A549 (cell line): ENCODE results near the gene TRERF1. TPM values are rescaled to one million over a fixed set of nuclear protein-coding genes. Genes with fewer than 3 reads are reported as not detected.

Experiments used
- ATAC-seq, 2 experiments: fragments of 200-7000 bp in 1 of 2; fragments of >200 bp in 1 of 2; cut with Nextera tagmentation in 1 of 2; cut with Tn5 transposase in 1 of 2; 3 replicates each; pipeline versions ENCODE4 v1.8.0 to v1.9.1; 2018 to 2020; ENCODE audit warnings: mild to moderate bottlenecking in 1 of 2, moderate library complexity in 1 of 2
- CTCF ChIA-PET: fragments of 300-600 bp; sonication (Branson Sonifier 250); formaldehyde crosslinking; extraction: SDS; loops from one replicate; lab custom pipeline; 2021; ENCODE audit warnings: antibody characterized with exemption, inconsistent platforms; lab: Yijun Ruan, JAX
- POLR2A ChIA-PET: fragments of 350-600 bp; formaldehyde crosslinking; extraction: SDS; loops from one replicate; lab custom pipeline; 2021; ENCODE audit warnings: antibody characterized with exemption, inconsistent platforms; lab: Yijun Ruan, JAX
- DNase-seq, 2 experiments: peaks; one replicate each; pipeline versions ENCODE4 v3.0.0 to v3.0.0-alpha.2; 2011 to 2016; ENCODE audit warnings: low read depth in 1 of 2, low spot score in 1 of 2
- FAIRE-seq: peaks from 2 replicates; lab custom pipeline; 2011; peaks lifted over from hg19 to GRCh38; lab: Jason Lieb, UNC
- H3K27ac ChIP-seq, 2 experiments: fragments of >200 bp; sonication (Bioruptor Twin); formaldehyde crosslinking; 3 replicates each; pipeline ENCODE4 v1.5.1; 2016 to 2017
- H3K4me1 ChIP-seq: fragments of >200 bp; sonication (Bioruptor Twin); formaldehyde crosslinking; 3 replicates; pipeline ENCODE4 v1.6.1; 2016
- H3K4me2 ChIP-seq: fragments of >200 bp; sonication (Bioruptor Twin); formaldehyde crosslinking; 3 replicates; pipeline ENCODE4 v1.6.1; 2016
- H3K4me3 ChIP-seq: fragments of >200 bp; sonication (Bioruptor Twin); formaldehyde crosslinking; 3 replicates; pipeline ENCODE4 v1.5.1; 2016
- H3K9me3 ChIP-seq: fragments of >200 bp; sonication (Bioruptor Twin); formaldehyde crosslinking; 3 replicates; pipeline ENCODE4 v1.6.1; 2016
- CBX2 ChIP-seq: fragments of 200-600 bp; sonication (generic); IDR thresholded peaks from 2 replicates; pipeline ENCODE4 v1.6.1; 2016; ENCODE audit warnings: low read depth, mild to moderate bottlenecking, borderline replicate concordance
- CBX8 ChIP-seq: fragments of 200-600 bp; sonication (generic); IDR thresholded peaks from 2 replicates; pipeline ENCODE4 v1.6.1; 2016
- CEBPB ChIP-seq, 2 experiments: fragments of >200 bp in 1 of 2; sonication (Bioruptor Twin) in 1 of 2; formaldehyde crosslinking in 1 of 2; IDR thresholded peaks; 2 replicates each; pipeline ENCODE4 v1.6.1; 2012 to 2016
- CHD4 ChIP-seq: fragments of 200-600 bp; sonication (generic); IDR thresholded peaks from 2 replicates; pipeline ENCODE4 v1.6.1; 2016; ENCODE audit warnings: antibody characterized with exemption, mild to moderate bottlenecking, borderline replicate concordance
- EHMT2 ChIP-seq: fragments of 200-600 bp; sonication (generic); IDR thresholded peaks from 2 replicates; pipeline ENCODE4 v1.6.1; 2016; ENCODE audit warnings: antibody characterized with exemption, low read depth, mild to moderate bottlenecking, moderate library complexity
- GATA3 ChIP-seq: IDR thresholded peaks from 2 replicates; pipeline ENCODE4 v1.6.1; 2012; ENCODE audit warnings: borderline replicate concordance
- HDAC2 ChIP-seq: fragments of 200-600 bp; sonication (generic); IDR thresholded peaks from 2 replicates; pipeline ENCODE4 v1.6.1; 2016
- JUN ChIP-seq, 2 experiments: fragments of >200 bp; sonication (Bioruptor Twin); formaldehyde crosslinking; IDR thresholded peaks; 2 replicates in 1 of 2; 3 replicates in 1 of 2; pipeline ENCODE4 v1.6.1; 2016 to 2017
- JUNB ChIP-seq: fragments of >200 bp; sonication (Bioruptor Twin); formaldehyde crosslinking; IDR thresholded peaks from 2 replicates; pipeline ENCODE4 v1.6.1; 2016
- KDM5A ChIP-seq: fragments of 200-600 bp; sonication (generic); IDR thresholded peaks from 2 replicates; pipeline ENCODE4 v1.6.1; 2016; ENCODE audit warnings: antibody characterized with exemption, mild to moderate bottlenecking
- MAFK ChIP-seq: fragments of 450-650 bp; IDR thresholded peaks from 2 replicates; pipeline ENCODE4 v1.6.1; 2014; ENCODE audit not compliant: partially characterized antibody
- NFE2L2 ChIP-seq: fragments of 150-350 bp; conservative IDR thresholded peaks from 2 replicates; pipeline ENCODE4 v1.6.1; 2014; ENCODE audit warnings: low read length
- NPAS2 ChIP-seq: fragments of 250-450 bp; sonication (Bioruptor Pico); IDR thresholded peaks from 2 replicates; pipeline ENCODE4 v1.8.0; 2022; ENCODE audit warnings: mild to moderate bottlenecking, moderate library complexity, borderline replicate concordance
- NR3C1 ChIP-seq: fragments of >200 bp; sonication (Bioruptor Twin); formaldehyde crosslinking; IDR thresholded peaks from 3 replicates; pipeline ENCODE4 v1.6.1; 2017
- PHF8 ChIP-seq: fragments of 200-600 bp; sonication (generic); IDR thresholded peaks from 2 replicates; pipeline ENCODE4 v1.6.1; 2016; ENCODE audit warnings: low read depth, mild to moderate bottlenecking, antibody characterized with exemption, moderate library complexity, borderline replicate concordance
- POLR2A ChIP-seq: IDR thresholded peaks from 2 replicates; pipeline ENCODE4 v1.6.1; 2012; ENCODE audit warnings: mild to moderate bottlenecking, low read length
- POLR2AphosphoS2 ChIP-seq: conservative IDR thresholded peaks from 2 replicates; pipeline ENCODE4 v1.6.1; 2012; ENCODE audit warnings: low read length, improper control_type of control experiment, inconsistent platforms
- RFX5 ChIP-seq: fragments of 450-650 bp; IDR thresholded peaks from 2 replicates; pipeline ENCODE4 v1.7.1; 2014; ENCODE audit warnings: antibody characterized with exemption, mild to moderate bottlenecking, moderate library complexity
- SMC3 ChIP-seq: fragments of >200 bp; sonication (Bioruptor Twin); formaldehyde crosslinking; IDR thresholded peaks from 3 replicates; pipeline ENCODE4 v1.6.1; 2018; ENCODE audit warnings: inconsistent platforms
- SREBF2 ChIP-seq: fragments of 450-650 bp; IDR thresholded peaks from 2 replicates; pipeline ENCODE4 v1.6.1; 2014; ENCODE audit warnings: mild to moderate bottlenecking, moderate library complexity
- TFCP2L1 ChIP-seq: fragments of 250-450 bp; sonication (Bioruptor Pico); IDR thresholded peaks from 2 replicates; pipeline ENCODE4 v1.5.0; 2021; ENCODE audit warnings: mild to moderate bottlenecking
- ZC3H11A ChIP-seq: fragments of 450-650 bp; IDR thresholded peaks from 2 replicates; pipeline ENCODE4 v1.6.1; 2014; ENCODE audit warnings: antibody characterized with exemption, mild to moderate bottlenecking
- ZFP36 ChIP-seq: fragments of 450-650 bp; IDR thresholded peaks from 2 replicates; pipeline ENCODE4 v1.6.1; 2014; ENCODE audit warnings: borderline replicate concordance; ENCODE audit not compliant: partially characterized antibody
- ZSCAN20 ChIP-seq: fragments of 250-450 bp; sonication (Bioruptor Pico); IDR thresholded peaks from 2 replicates; pipeline ENCODE4 v1.8.0; 2022; ENCODE audit warnings: mild to moderate bottlenecking, moderate library complexity
- WGBS: methylation state at CpG from one replicate; pipeline ENCODE4 v1.1.6; 2017; ENCODE audit errors: missing lambda C conversion rate; 5-methylcytosine and 5-hydroxymethylcytosine counted together
- polyA plus RNA-seq, 4 experiments: library from polyadenylated mRNA; depleted of rRNA in 3 of 4; stranded (reverse); fragments of >200 nt; fragmentation: RNase III in 1 of 4; extraction: RNeasy Plus Mini Kit Qiagen cat#74134 plus additional on column Dnase treatment in 1 of 4; gene quantifications; 2 replicates in 3 of 4; 3 replicates in 1 of 4; pipeline ENCODE4 v1.2.3, GENCODE V29; 2011 to 2017
- TF ChIP-seq, protein P1 (sequence below): fragments of 250-450 bp; sonication (Bioruptor Pico); IDR thresholded peaks from 2 replicates; pipeline ENCODE4 v1.5.0; 2021; ENCODE audit warnings: mild to moderate bottlenecking, moderate library complexity, borderline replicate concordance
- TF ChIP-seq, protein P2 (sequence below): fragments of >200 bp; sonication (Bioruptor Twin); formaldehyde crosslinking; IDR thresholded peaks from 3 replicates; pipeline ENCODE4 v1.5.1; 2016

The TRERF1 gene
- polyA plus RNA-seq, 2 of the 4 experiments (the other 2 are of a cell fraction): 2.4 to 3.5 TPM

DNA sequence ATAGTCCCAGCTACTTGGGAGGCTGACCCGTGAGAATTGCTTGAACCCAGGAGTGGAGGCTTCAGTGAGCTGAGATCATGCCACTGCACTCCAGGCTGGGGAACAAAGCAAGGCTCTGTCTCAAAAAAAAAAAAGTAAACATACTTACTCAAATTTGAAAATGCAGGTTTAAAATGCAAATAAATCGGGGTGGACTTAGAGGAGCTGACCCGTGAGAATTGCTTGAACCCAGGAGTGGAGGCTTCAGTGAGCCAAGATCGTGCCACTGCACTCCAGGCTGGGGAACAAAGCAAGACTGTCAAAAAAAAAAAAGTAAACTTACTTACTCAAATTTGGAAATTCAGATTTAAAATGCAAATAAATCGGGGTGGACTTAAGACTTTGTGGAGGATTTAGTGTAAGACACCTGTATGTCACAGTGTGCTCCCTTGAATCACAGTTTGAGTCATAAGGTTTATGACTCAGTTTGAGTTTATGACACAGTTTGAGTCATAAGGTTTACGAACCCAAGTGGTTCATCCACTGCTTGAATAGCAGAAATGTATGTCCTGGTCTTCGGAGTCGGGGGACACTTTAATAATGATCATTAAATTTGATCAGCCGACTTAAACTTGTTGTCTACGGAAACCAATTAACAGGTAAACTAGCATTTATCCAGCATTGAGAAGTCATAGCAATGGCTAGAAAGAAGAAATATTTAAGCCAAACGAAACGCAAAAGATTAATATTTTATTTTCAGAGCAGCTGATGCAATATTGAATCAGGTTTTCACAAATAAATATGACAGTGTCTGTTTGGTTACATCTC lies 227.3 kb downstream of the TRERF1 start (continued):
- TF ChIP-seq, protein P1, sequence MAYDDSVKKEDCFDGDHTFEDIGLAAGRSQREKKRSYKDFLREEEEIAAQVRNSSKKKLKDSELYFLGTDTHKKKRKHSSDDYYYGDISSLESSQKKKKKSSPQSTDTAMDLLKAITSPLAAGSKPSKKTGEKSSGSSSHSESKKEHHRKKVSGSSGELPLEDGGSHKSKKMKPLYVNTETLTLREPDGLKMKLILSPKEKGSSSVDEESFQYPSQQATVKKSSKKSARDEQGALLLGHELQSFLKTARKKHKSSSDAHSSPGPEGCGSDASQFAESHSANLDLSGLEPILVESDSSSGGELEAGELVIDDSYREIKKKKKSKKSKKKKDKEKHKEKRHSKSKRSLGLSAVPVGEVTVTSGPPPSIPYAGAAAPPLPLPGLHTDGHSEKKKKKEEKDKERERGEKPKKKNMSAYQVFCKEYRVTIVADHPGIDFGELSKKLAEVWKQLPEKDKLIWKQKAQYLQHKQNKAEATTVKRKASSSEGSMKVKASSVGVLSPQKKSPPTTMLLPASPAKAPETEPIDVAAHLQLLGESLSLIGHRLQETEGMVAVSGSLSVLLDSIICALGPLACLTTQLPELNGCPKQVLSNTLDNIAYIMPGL: no peak
- TF ChIP-seq, all 56 proteins: peak for 8

DNA sequence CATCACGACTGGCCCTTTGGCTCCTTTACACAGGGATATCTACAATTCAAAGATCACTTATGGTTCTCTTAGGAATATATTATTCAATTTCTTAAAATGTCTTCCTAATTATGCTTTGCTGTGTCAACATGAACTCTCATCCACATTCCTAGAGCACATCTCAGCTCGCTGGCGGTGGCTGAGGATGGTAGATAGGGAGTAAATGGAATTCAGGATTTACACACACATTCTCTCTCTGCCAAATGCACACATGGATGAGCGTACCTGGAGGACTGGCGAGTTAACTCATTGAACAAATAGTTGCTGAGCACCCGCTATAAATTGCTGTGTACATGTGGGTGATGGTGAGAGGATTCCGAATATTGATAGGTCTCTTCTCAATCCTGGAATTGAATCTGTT lies 229.3 kb downstream of the TRERF1 start:
- FAIRE-seq: no peak
- WGBS: 46% methylated on average over 7 of the region's 7 CpGs

DNA sequence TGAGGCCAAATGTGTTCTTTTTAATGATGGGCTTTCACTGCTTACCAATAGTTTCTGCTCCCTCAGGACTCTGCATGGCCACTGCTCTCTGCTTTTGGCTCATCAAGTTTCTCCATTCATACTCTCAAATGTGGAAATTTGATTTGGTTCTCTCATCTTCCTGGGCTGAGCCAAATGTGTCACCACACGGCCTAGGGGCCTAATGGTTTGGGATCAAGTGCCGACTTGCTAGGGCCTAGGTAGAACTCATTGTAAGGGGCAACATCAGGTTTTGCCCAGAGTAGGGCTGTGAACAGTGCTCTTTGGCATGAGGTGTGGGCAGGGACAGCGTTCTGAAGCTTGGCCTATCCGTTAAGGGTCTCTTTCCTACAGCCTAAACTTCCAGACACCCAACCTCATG lies 230.2 kb downstream of the TRERF1 start:
- WGBS: 91% methylated on average over 4 of the region's 4 CpGs
- CTCF ChIA-PET: interaction anchor here (1.0 kb wide), 1 partner anchor 326 kb away, joined by 4 read pairs; no protein-coding TSS in a partner anchor
- no peak for ATAC-seq
- H3K4me1 ChIP-seq: peaks cover 37% of the 10 kb centered on the region
- POLR2A ChIA-PET: no interaction called here
- DNase-seq: no peak
- TF ChIP-seq NFE2L2 (no peak), ZC3H11A (no peak)
- FAIRE-seq: no peak
- H3K27ac ChIP-seq: peak overlapping the region; percentile 14 to 85; a peak in 3 of 6 replicates
- H3K9me3 ChIP-seq: no peaks in the 10 kb centered on the region
- H3K4me3 ChIP-seq: no peak overlapping the region
- H3K4me2 ChIP-seq: no peak overlapping the region

More for the DNA sequence above, 229.3 kb downstream of the TRERF1 start:
- TF ChIP-seq CBX2 (no peak), POLR2AphosphoS2 (no peak), RFX5 (no peak), KDM5A (no peak), NFE2L2 (no peak), CBX8 (no peak), POLR2A (no peak), EHMT2 (no peak), JUNB (no peak), PHF8 (no peak), ZSCAN20 (CRISPR knock-in tag) (no peak), CHD4 (no peak), HDAC2 (no peak)
- H3K9me3 ChIP-seq: no peaks in the 10 kb centered on the region
- ChIA-PET CTCF (interaction anchor here (1.9 kb wide), 1 partner anchor 7 kb away, joined by 8 read pairs; no protein-coding TSS in a partner anchor), POLR2A (interaction anchor here (0.6 kb wide), 1 partner anchor 560 kb away, joined by 5 read pairs; the partner anchor contains the start of gene BICRAL)
- H3K27ac ChIP-seq: peak overlapping the region; percentile 78 to 85; a peak in 5 of 6 replicates
- no peak overlapping the region for H3K4me2 ChIP-seq
- peaks cover 41% of the 10 kb centered on the region for H3K4me1 ChIP-seq
- no peak overlapping the region for H3K4me3 ChIP-seq
- ATAC-seq (no peak), DNase-seq (no peak)

GRCh38 chr6:42220807-42221206 lies 230.9 kb downstream of the TRERF1 start:
- no peak for DNase-seq
- ATAC-seq: no peak
- Histone ChIP-seq H3K27ac (peak overlapping the region; percentile 23 to 85; a peak in 3 of 6 replicates), H3K4me1 (peaks cover 36% of the 10 kb centered on the region)
- WGBS: 74% methylated on average over 6 of the region's 6 CpGs
- CTCF ChIA-PET: interaction anchor here (1.0 kb wide), 1 partner anchor 327 kb away, joined by 4 read pairs; no protein-coding TSS in a partner anchor
- TF ChIP-seq NR3C1: no peak
- no peak for TF ChIP-seq SMC3
- no peak for TF ChIP-seq TFCP2L1 (CRISPR knock-in tag)
- TF ChIP-seq CEBPB (IDR thresholded peaks at IDR 0.05): no peak
- TF ChIP-seq SREBF2: no peak
- TF ChIP-seq, protein P2, sequence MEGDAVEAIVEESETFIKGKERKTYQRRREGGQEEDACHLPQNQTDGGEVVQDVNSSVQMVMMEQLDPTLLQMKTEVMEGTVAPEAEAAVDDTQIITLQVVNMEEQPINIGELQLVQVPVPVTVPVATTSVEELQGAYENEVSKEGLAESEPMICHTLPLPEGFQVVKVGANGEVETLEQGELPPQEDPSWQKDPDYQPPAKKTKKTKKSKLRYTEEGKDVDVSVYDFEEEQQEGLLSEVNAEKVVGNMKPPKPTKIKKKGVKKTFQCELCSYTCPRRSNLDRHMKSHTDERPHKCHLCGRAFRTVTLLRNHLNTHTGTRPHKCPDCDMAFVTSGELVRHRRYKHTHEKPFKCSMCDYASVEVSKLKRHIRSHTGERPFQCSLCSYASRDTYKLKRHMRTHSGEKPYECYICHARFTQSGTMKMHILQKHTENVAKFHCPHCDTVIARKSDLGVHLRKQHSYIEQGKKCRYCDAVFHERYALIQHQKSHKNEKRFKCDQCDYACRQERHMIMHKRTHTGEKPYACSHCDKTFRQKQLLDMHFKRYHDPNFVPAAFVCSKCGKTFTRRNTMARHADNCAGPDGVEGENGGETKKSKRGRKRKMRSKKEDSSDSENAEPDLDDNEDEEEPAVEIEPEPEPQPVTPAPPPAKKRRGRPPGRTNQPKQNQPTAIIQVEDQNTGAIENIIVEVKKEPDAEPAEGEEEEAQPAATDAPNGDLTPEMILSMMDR: no peak
- TF ChIP-seq NPAS2 (CRISPR knock-in tag): no peak
- TF ChIP-seq JUN (IDR thresholded peaks at IDR 0.05): no peak
- no peak for TF ChIP-seq ZFP36
- no peak for TF ChIP-seq MAFK
- TF ChIP-seq GATA3: no peak
- TF ChIP-seq PHF8: no peak
- no peak for TF ChIP-seq RFX5
- no peak for TF ChIP-seq ZSCAN20 (CRISPR knock-in tag)
- TF ChIP-seq, all 56 proteins: peak for 0
- POLR2A ChIA-PET: no interaction called here
- Histone ChIP-seq H3K9me3 (no peaks in the 10 kb centered on the region), H3K4me3 (no peak overlapping the region), H3K4me2 (no peak overlapping the region)
- FAIRE-seq: no peak
